BE2C (cell line): ENCODE results near the gene TTC28.

Source experiments
- DNase-seq: peaks from one replicate; pipeline ENCODE4 v3.0.0-alpha.2; 2020
- H3K27me3 ChIP-seq: fragments of 250-450 bp; sonication (Bioruptor Pico); 2 replicates; pipeline ENCODE4 v1.5.1; 2020; ENCODE audit warnings: mild to moderate bottlenecking
- H3K36me3 ChIP-seq: fragments of 250-450 bp; sonication (Bioruptor Pico); 2 replicates; pipeline ENCODE4 v1.5.1; 2020; ENCODE audit warnings: mild to moderate bottlenecking
- H3K4me1 ChIP-seq: fragments of 250-450 bp; sonication (Bioruptor Pico); 2 replicates; pipeline ENCODE4 v1.5.1; 2020
- H3K4me3 ChIP-seq: 2 replicates; pipeline ENCODE4 v1.5.1; 2011; ENCODE audit warnings: low read depth, low read length
- H3K9me3 ChIP-seq: fragments of 250-450 bp; sonication (Bioruptor Pico); 2 replicates; pipeline ENCODE4 v1.5.1; 2020
- TF ChIP-seq, protein P1 (sequence below): IDR thresholded peaks from 2 replicates; pipeline ENCODE4 v1.5.1; 2012; ENCODE audit warnings: mild to moderate bottlenecking, low read depth, low read length

Gene TTC28

GRCh38 chr22:27991586-27992293 is 687.9 kb downstream of the TTC28 start:
- no peaks in the 10 kb centered on the region for H3K9me3 ChIP-seq
- no peaks in the 10 kb centered on the region for H3K27me3 ChIP-seq
- H3K4me3 ChIP-seq, result no peak overlapping the region
- H3K4me1 ChIP-seq, result peaks cover 9% of the 10 kb centered on the region
- TF ChIP-seq, protein P1, sequence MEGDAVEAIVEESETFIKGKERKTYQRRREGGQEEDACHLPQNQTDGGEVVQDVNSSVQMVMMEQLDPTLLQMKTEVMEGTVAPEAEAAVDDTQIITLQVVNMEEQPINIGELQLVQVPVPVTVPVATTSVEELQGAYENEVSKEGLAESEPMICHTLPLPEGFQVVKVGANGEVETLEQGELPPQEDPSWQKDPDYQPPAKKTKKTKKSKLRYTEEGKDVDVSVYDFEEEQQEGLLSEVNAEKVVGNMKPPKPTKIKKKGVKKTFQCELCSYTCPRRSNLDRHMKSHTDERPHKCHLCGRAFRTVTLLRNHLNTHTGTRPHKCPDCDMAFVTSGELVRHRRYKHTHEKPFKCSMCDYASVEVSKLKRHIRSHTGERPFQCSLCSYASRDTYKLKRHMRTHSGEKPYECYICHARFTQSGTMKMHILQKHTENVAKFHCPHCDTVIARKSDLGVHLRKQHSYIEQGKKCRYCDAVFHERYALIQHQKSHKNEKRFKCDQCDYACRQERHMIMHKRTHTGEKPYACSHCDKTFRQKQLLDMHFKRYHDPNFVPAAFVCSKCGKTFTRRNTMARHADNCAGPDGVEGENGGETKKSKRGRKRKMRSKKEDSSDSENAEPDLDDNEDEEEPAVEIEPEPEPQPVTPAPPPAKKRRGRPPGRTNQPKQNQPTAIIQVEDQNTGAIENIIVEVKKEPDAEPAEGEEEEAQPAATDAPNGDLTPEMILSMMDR, result no peak
- H3K36me3 ChIP-seq, result peaks cover 19% of the 10 kb centered on the region
- no peak for DNase-seq

- peak; percentile 83 for DNase-seq
- Histone ChIP-seq H3K9me3 (no peaks in the 10 kb centered on the region), H3K4me3 (no peak overlapping the region), H3K36me3 (peaks cover 24% of the 10 kb centered on the region), H3K4me1 (peaks cover 9% of the 10 kb centered on the region), H3K27me3 (no peaks in the 10 kb centered on the region)
- TF ChIP-seq, protein P1, result peak; percentile 90
Measured at GRCh38 chr22:27990879-27991278, 688.8 kb downstream of the TTC28 start.

DNA sequence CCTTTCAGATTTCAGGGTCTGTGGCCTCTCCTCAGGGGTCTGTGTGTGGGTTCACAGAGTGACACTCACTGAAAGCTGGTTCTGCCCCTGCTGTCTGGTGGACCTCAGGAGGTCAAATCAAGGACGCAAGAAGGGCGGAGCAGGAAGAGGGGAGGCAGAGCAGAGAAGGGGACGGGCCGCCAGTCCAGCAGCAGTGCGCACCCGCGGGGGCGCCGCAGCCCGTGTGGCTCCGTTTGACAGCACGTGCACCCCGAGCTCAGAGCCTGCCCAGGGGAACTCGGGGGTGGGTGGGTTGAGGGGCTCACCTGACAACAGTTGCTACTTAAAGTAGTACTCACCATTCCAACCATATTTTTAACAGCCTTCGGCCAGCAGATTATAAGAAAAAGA is 689.2 kb downstream of the TTC28 start:
- TF ChIP-seq, protein P1, result no peak
- DNase-seq, result no peak
- Histone ChIP-seq H3K36me3 (peaks cover 24% of the 10 kb centered on the region), H3K9me3 (no peaks in the 10 kb centered on the region), H3K27me3 (no peaks in the 10 kb centered on the region), H3K4me1 (peaks cover 9% of the 10 kb centered on the region), H3K4me3 (no peak overlapping the region)

- Histone ChIP-seq H3K4me3 (no peak overlapping the region), H3K27me3 (no peaks in the 10 kb centered on the region), H3K36me3 (peaks cover 24% of the 10 kb centered on the region), H3K9me3 (no peaks in the 10 kb centered on the region), H3K4me1 (peaks cover 9% of the 10 kb centered on the region)
- no peak for DNase-seq
- TF ChIP-seq, protein P1, result no peak
Measured at GRCh38 chr22:27989758-27990450, 689.7 kb downstream of the TTC28 start.

DNA sequence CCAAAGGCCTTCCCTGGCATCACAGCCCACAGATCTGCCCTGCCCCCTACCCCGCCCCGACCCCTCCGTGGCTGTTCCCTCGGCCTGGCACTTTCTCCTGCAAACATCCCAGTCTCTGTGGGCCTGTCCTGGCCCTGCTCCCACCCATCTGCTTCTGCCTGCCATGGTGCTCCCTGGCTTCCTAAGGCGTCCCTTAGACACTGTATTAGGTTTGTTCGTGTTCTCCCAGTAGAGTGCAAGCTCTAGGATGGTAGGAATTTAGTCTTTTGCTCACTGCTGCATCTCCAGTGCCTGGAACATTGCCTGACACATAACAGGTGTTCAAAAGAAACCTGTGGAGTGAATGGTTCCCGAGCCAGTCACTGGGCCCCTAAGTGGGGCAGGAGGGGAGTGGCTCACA is 690.9 kb downstream of the TTC28 start:
- no peak for DNase-seq
- TF ChIP-seq, protein P1, result no peak
- peaks cover 9% of the 10 kb centered on the region for H3K4me1 ChIP-seq
- no peak overlapping the region for H3K4me3 ChIP-seq
- H3K27me3 ChIP-seq, result no peaks in the 10 kb centered on the region
- H3K9me3 ChIP-seq, result no peaks in the 10 kb centered on the region
- peaks cover 24% of the 10 kb centered on the region for H3K36me3 ChIP-seq

DNA sequence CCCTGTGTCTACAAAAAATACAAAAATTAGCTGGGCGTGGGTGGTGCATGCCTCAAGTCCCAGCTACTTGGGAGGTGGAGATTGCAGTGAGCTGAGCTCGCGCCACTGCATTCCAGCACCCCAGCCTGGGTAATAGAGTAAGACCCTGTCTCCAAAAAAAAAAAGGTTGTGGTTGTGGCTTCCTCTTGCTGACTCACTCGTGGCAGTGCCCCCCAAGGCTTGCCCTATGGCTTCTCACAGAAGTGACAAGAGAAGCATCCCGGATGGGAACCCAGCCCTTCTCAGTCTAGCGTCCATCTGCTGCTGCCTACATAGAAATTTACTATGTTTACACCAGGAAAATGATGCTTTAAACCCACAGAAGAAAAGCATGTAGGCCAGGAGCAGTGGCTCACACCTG is 692.1 kb downstream of the TTC28 start:
- Histone ChIP-seq H3K9me3 (no peaks in the 10 kb centered on the region), H3K4me1 (peaks cover 9% of the 10 kb centered on the region), H3K36me3 (peaks cover 33% of the 10 kb centered on the region), H3K27me3 (no peaks in the 10 kb centered on the region), H3K4me3 (no peak overlapping the region)
- DNase-seq, result no peak
- TF ChIP-seq, protein P1, result no peak
